Measurements from ENCODE around the gene AKR7A2. TPM values are rescaled to one million over a fixed set of nuclear protein-coding genes. Genes with fewer than 3 reads are reported as not detected.

The AKR7A2 gene
- total and polyA plus RNA-seq, 2 experiments from 2014 or later = 157 to 195 TPM

GRCh38 chr1:19339214-19339861, 27.4 kb upstream of the AKR7A2 start:
- H3K4me1 ChIP-seq (ENCODE audit: low read depth) = no peaks in the 10 kb centered on the region
- no peaks in the 10 kb centered on the region for H3K27me3 ChIP-seq
- H3K36me3 ChIP-seq = peaks cover 17% of the 10 kb centered on the region
- no peak overlapping the region for H3K27ac ChIP-seq
- no peak overlapping the region for H3K4me3 ChIP-seq
- TF ChIP-seq CTCF (IDR thresholded peaks at IDR 0.05; ENCODE audit: low read depth, low read length) = no peak
- DNase-seq (ENCODE audit: low read depth in 1 of 2, low spot score in 1 of 2) = no peak
- no peaks in the 10 kb centered on the region for H3K9me3 ChIP-seq (ENCODE audit: low read depth)

- peak in 1 of 2 donors; percentile 68 for DNase-seq (ENCODE audit: low read depth in 1 of 2, low spot score in 1 of 2)
Measured at GRCh38 chr1:19338323-19338762, 26.4 kb upstream of the AKR7A2 start.

GRCh38 chr1:19337289-19337688, 25.3 kb upstream of the AKR7A2 start:
- Histone ChIP-seq H3K27me3 (no peaks in the 10 kb centered on the region), H3K36me3 (peaks cover under 1% of the 10 kb centered on the region), H3K4me3 (no peak overlapping the region), H3K4me1 (ENCODE audit: low read depth) (no peaks in the 10 kb centered on the region), H3K9me3 (ENCODE audit: low read depth) (no peaks in the 10 kb centered on the region), H3K27ac (no peak overlapping the region)
- TF ChIP-seq CTCF (IDR thresholded peaks at IDR 0.05; ENCODE audit: low read depth, low read length) = no peak
- DNase-seq (ENCODE audit: low read depth in 1 of 2, low spot score in 1 of 2) = no peak

More at GRCh38 chr1:19338323-19338762, 26.4 kb upstream of the AKR7A2 start:
- no peaks in the 10 kb centered on the region for H3K9me3 ChIP-seq (ENCODE audit: low read depth)
- H3K36me3 ChIP-seq = peaks cover 9% of the 10 kb centered on the region
- H3K4me3 ChIP-seq = no peak overlapping the region
- TF ChIP-seq CTCF (IDR thresholded peaks at IDR 0.05; ENCODE audit: low read depth, low read length) = peak; percentile 7
- no peaks in the 10 kb centered on the region for H3K4me1 ChIP-seq (ENCODE audit: low read depth)
- H3K27ac ChIP-seq = no peak overlapping the region
- H3K27me3 ChIP-seq = no peaks in the 10 kb centered on the region

GRCh38 chr1:19336543-19336942, 24.6 kb upstream of the AKR7A2 start:
- TF ChIP-seq CTCF (IDR thresholded peaks at IDR 0.05; ENCODE audit: low read depth, low read length) = no peak
- no peaks in the 10 kb centered on the region for H3K36me3 ChIP-seq
- H3K4me1 ChIP-seq (ENCODE audit: low read depth) = no peaks in the 10 kb centered on the region
- H3K4me3 ChIP-seq = no peak overlapping the region
- H3K27ac ChIP-seq = peak overlapping the region; percentile 32
- no peaks in the 10 kb centered on the region for H3K9me3 ChIP-seq (ENCODE audit: low read depth)
- no peak for DNase-seq (ENCODE audit: low read depth in 1 of 2, low spot score in 1 of 2)
- H3K27me3 ChIP-seq = no peaks in the 10 kb centered on the region

GRCh38 chr1:19333587-19334354, 21.8 kb upstream of the AKR7A2 start:
- Histone ChIP-seq H3K9me3 (ENCODE audit: low read depth) (no peaks in the 10 kb centered on the region), H3K4me1 (ENCODE audit: low read depth) (no peaks in the 10 kb centered on the region), H3K27me3 (no peaks in the 10 kb centered on the region), H3K36me3 (no peaks in the 10 kb centered on the region), H3K4me3 (no peak overlapping the region), H3K27ac (no peak overlapping the region)
- DNase-seq (ENCODE audit: low read depth in 1 of 2, low spot score in 1 of 2) = no peak
- no peak for TF ChIP-seq CTCF (IDR thresholded peaks at IDR 0.05; ENCODE audit: low read depth, low read length)
